HG03432 (cell line): ENCODE data around the gene SETMAR.

Experiments
- ATAC-seq: cut with Tn5 transposase; IDR thresholded peaks from one replicate; pipeline ENCODE4 v1.9.1; 2021; ENCODE audit warnings: mild to moderate bottlenecking, moderate library complexity; ENCODE audit not compliant: unreplicated experiment

The SETMAR gene

GRCh38 chr3:4351164-4351855, 48.1 kb downstream of the SETMAR start:
- peak; percentile 42 for ATAC-seq

- no peak for ATAC-seq
Measured at GRCh38 chr3:4351872-4352271, 48.7 kb downstream of the SETMAR start.

- ATAC-seq, result no peak
Measured at GRCh38 chr3:4355401-4356219, 52.4 kb downstream of the SETMAR start.

DNA sequence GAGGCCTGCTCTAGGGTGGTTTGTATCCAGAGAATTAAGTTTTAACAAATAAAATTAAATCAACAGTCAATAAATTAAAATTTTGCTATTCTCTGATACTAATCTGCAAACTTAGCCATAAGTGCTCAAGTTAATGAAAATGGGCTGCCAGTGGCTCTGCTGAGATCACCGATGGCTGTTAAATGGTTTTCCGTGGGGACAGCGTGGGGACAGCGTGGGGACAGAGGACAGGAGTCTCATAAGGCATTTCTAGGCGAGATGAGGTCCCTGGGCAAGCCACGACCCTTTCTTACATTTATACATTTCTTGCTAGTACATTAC, 53.0 kb downstream of the SETMAR start:
- ATAC-seq, result no peak

DNA sequence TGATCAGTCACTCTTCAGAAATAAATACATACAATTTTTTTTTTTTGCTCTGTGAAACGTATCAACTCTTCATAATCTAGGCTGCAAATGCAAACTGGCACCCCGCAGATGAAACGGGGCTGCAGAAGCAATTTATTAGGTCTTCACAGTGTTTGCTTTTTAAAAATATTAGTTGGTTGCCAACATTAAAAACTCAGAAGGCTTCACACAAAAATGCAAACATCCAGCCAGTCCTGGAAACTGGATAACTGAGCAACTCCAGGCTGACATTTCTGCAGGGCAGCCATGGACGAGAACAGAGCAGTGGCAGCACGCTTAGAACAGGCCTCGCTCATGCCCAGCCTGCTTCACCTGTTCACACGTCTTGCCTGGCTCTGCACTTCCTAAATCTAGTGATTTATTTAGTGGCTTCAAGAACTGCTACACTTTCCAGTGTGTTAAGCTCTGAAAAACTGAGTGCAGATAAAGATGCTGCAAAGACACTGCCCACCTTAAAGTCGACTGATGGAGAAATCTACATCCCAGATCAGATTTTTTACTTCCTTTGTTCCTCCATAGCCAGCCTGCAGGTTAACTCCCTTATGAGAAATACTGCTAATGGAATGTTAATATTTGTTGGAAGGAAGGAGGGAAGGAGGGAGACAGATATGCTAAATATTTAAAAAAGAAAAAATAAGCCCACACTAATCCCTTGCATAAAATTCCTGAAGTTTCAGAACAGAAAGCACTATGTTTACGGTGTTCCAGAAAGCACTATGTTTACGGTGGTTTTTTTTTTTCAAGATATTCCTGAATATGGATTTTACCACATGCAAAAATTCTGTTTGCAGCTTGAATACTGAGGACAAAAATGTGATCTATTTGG, 53.6 kb downstream of the SETMAR start:
- no peak for ATAC-seq

- ATAC-seq, result no peak
Measured at GRCh38 chr3:4358273-4358672, 55.1 kb downstream of the SETMAR start.

- no peak for ATAC-seq
Measured at GRCh38 chr3:4359805-4360502, 56.8 kb downstream of the SETMAR start.

DNA sequence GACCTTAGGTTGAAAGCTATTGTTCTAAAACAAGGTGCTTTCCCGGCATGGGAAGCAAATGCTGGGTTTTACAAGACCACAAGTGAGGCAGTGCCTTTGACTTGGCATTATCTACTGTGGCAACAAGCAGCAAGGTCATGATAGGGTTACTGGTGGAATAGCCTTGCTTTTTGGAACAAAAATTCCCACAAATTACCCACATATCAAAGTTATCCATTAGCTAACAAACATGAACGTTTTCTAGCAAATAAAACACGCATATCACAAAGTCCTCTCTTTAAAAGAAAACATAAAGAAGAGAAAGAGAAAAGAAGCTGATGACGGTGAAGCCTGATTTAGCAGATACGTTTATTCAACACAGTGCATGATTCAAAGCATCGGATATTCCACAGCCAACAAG, 57.6 kb downstream of the SETMAR start:
- no peak for ATAC-seq

DNA sequence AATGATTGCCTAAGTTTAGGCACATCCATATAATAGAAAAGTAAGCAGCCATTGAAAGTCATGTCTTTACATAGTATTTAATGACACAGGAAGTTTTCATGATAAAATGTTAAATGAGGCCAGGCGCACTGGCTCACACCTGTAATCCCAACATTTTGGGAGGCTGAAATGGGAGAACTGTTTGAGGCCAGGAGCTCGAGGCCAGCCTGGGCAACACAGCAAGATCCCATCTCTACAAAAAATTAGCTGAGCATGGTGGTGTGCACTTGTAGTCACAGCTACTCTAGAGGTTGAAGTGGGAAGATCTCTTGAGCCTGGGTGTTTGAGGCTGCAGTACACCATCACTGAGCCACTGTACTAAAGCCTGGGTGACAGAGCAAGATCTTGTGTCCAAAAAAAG, 59.4 kb downstream of the SETMAR start:
- no peak for ATAC-seq
